ENCODE measurements around the gene SMG9.

SMG9 gene

DNA sequence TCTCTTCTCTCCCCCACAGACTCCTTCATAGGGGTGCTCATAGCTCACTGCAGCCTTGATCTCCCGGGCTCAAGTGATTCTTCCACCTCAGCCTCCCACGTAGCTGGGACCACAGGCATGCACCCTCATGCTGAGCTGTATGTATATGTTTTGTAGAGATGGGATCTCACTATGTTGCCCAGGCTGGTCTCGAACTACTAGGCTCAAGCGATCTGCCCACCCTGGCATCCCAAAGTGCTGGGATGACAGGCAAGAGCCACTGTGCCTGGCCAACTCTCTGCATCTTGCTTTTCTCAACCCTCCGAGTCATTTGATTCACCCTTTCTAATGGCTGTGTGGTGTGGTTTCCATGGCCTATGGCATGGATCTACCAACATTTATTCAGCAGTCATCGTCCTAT, 49.0 kb downstream of the SMG9 start:
- no peaks in the 10 kb centered on the region for H4K20me1 ChIP-seq (ENCODE audit: insufficient read depth, low read length)
- no peaks in the 10 kb centered on the region for H3K79me2 ChIP-seq (ENCODE audit: low read length)
- H3K4me2 ChIP-seq (ENCODE audit: low read depth, low read length) = no peak overlapping the region
- H3K9me2 ChIP-seq (replicated peaks; ENCODE audit: insufficient read depth, low read length) = no peaks in the 10 kb centered on the region
- H3K27me3 ChIP-seq (replicated peaks; ENCODE audit: insufficient read depth, low read length) = no peaks in the 10 kb centered on the region
- H3K9me3 ChIP-seq (replicated peaks; ENCODE audit: insufficient read depth, low read length) = no peaks in the 10 kb centered on the region
- H3K4me3 ChIP-seq (ENCODE audit: low read length) = no peak overlapping the region
- no peak for DNase-seq
- no peak overlapping the region for H3K9ac ChIP-seq (ENCODE audit: low read length)
- H2AFZ ChIP-seq (ENCODE audit: low read length) = no peak overlapping the region
- no peak overlapping the region for H3K27ac ChIP-seq (ENCODE audit: low read length)
- peaks cover 5% of the 10 kb centered on the region for H3F3A ChIP-seq (ENCODE audit: insufficient read depth, low read length)
- H3K4me1 ChIP-seq (ENCODE audit: low read length) = 0 out of 2 replicates have a peak, but pooled peaks cover 4% of the 10 kb centered on the region
- H3K36me3 ChIP-seq (replicated peaks; ENCODE audit: insufficient read depth, low read length) = no peaks in the 10 kb centered on the region
- TF ChIP-seq, protein P1, sequence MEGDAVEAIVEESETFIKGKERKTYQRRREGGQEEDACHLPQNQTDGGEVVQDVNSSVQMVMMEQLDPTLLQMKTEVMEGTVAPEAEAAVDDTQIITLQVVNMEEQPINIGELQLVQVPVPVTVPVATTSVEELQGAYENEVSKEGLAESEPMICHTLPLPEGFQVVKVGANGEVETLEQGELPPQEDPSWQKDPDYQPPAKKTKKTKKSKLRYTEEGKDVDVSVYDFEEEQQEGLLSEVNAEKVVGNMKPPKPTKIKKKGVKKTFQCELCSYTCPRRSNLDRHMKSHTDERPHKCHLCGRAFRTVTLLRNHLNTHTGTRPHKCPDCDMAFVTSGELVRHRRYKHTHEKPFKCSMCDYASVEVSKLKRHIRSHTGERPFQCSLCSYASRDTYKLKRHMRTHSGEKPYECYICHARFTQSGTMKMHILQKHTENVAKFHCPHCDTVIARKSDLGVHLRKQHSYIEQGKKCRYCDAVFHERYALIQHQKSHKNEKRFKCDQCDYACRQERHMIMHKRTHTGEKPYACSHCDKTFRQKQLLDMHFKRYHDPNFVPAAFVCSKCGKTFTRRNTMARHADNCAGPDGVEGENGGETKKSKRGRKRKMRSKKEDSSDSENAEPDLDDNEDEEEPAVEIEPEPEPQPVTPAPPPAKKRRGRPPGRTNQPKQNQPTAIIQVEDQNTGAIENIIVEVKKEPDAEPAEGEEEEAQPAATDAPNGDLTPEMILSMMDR (IDR thresholded peaks at IDR 0.05; ENCODE audit: low read length) = no peak
- no peak for TF ChIP-seq EZH2 (optimal IDR thresholded peaks at IDR 0.05; ENCODE audit: low read depth, low read length)
- TF ChIP-seq EZH2phosphoT487 (IDR thresholded peaks at IDR 0.05; ENCODE audit: low read length) = no peak

DNA sequence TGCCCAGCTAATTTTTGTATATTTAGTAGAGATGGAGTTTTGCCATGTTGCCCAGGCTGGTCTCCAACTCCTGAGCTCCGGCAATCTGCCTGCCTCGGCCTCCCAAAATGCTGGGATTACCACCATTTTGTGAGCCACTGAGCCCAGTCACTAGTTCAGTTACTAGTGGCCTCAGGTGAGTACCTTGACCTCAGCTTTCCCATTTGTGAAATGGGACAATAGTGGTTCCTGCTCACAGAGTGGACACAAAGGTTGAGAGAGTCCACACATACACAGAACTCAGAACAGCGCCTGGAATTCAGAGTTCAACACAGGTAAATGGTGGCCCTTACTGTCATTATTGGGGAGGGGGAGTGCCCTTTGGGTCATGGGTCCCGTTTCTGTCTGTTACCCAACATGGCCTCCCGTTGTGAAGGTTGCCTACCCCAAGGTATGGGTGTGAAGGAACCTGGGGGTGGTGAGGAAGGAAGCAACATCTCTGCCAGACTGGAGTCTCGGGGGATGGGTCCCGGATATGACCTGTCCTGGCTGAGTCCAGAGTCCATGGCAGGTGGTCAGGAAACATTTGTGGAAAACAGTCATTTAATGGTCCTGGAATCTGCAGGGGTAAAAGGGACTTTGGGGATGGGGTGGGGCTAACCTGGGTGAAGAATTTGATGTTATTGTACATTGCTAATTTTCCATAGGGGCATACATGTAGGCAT, 50.6 kb downstream of the SMG9 start:
- peaks cover 9% of the 10 kb centered on the region; the same call in 1 of the 2 replicates for H3K4me1 ChIP-seq (ENCODE audit: low read length)
- no peaks in the 10 kb centered on the region for H3K9me3 ChIP-seq (replicated peaks; ENCODE audit: insufficient read depth, low read length)
- peaks cover 14% of the 10 kb centered on the region for H3F3A ChIP-seq (ENCODE audit: insufficient read depth, low read length)
- no peaks in the 10 kb centered on the region for H4K20me1 ChIP-seq (ENCODE audit: insufficient read depth, low read length)
- no peaks in the 10 kb centered on the region for H3K36me3 ChIP-seq (replicated peaks; ENCODE audit: insufficient read depth, low read length)
- no peak for DNase-seq
- no peaks in the 10 kb centered on the region for H3K79me2 ChIP-seq (ENCODE audit: low read length)
- H3K27ac ChIP-seq (ENCODE audit: low read length) = no peak overlapping the region
- H3K9ac ChIP-seq (ENCODE audit: low read length) = no peak overlapping the region
- H3K4me2 ChIP-seq (ENCODE audit: low read depth, low read length) = no peak overlapping the region
- no peaks in the 10 kb centered on the region for H3K27me3 ChIP-seq (replicated peaks; ENCODE audit: insufficient read depth, low read length)
- TF ChIP-seq EZH2phosphoT487 (IDR thresholded peaks at IDR 0.05; ENCODE audit: low read length) = no peak
- TF ChIP-seq, protein P1 (IDR thresholded peaks at IDR 0.05; ENCODE audit: low read length) = no peak
- no peak for TF ChIP-seq EZH2 (optimal IDR thresholded peaks at IDR 0.05; ENCODE audit: low read depth, low read length)
- H3K4me3 ChIP-seq (ENCODE audit: low read length) = no peak overlapping the region
- H3K9me2 ChIP-seq (replicated peaks; ENCODE audit: insufficient read depth, low read length) = no peaks in the 10 kb centered on the region
- no peak overlapping the region for H2AFZ ChIP-seq (ENCODE audit: low read length)

DNA sequence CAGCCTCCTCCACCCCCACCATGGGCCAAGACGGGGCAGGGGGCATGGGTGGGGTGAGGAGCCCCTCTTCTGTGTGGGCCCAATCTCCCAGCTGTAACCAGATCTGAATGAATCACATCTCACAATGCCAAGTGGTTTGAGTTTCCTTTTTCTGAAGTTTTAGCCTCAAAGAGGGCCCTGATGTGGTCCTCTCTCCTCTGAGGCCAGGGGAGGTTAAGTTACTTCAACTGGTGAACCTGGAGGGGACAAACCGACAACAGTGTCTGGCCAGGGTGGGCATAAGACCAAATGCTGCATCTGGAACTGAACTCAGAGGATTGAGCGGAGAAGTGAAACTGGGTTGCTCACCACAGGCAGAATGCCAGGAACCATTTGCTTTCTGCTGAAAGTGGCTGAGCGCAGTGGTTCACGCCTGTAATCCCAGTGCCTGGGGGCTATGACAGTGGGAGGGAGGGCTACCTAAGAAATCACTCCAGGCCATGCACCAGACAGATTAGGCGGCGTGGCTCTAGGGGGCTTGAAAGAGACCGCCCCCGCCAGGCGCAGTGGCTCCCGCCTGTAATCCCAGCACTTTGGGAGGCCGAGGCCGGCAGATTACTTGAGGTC, 54.3 kb downstream of the SMG9 start:
- peak overlapping the region; percentile 67; the same call in 1 of the 2 replicates for H3K27ac ChIP-seq (ENCODE audit: low read length)
- peaks cover 14% of the 10 kb centered on the region for H3F3A ChIP-seq (ENCODE audit: insufficient read depth, low read length)

More for the DNA sequence above, 54.3 kb downstream of the SMG9 start:
- peak overlapping the region; percentile 69 for H3K4me3 ChIP-seq (ENCODE audit: low read length)
- peaks cover 9% of the 10 kb centered on the region; the same call in 1 of the 2 replicates for H3K4me1 ChIP-seq (ENCODE audit: low read length)
- peak overlapping the region; percentile 92; the same call in 1 of the 2 replicates for H3K4me2 ChIP-seq (ENCODE audit: low read depth, low read length)
- H4K20me1 ChIP-seq (ENCODE audit: insufficient read depth, low read length) = no peaks in the 10 kb centered on the region
- DNase-seq = peak; percentile 14
- no peaks in the 10 kb centered on the region for H3K9me2 ChIP-seq (replicated peaks; ENCODE audit: insufficient read depth, low read length)
- no peaks in the 10 kb centered on the region for H3K27me3 ChIP-seq (replicated peaks; ENCODE audit: insufficient read depth, low read length)
- H3K79me2 ChIP-seq (ENCODE audit: low read length) = no peaks in the 10 kb centered on the region
- no peak for TF ChIP-seq EZH2 (optimal IDR thresholded peaks at IDR 0.05; ENCODE audit: low read depth, low read length)
- TF ChIP-seq, protein P1 (IDR thresholded peaks at IDR 0.05; ENCODE audit: low read length) = no peak
- no peak for TF ChIP-seq EZH2phosphoT487 (IDR thresholded peaks at IDR 0.05; ENCODE audit: low read length)
- peak overlapping the region; percentile 96 for H2AFZ ChIP-seq (ENCODE audit: low read length)
- H3K36me3 ChIP-seq (replicated peaks; ENCODE audit: insufficient read depth, low read length) = no peaks in the 10 kb centered on the region
- H3K9ac ChIP-seq (ENCODE audit: low read length) = no peak overlapping the region; the same call in 1 of the 2 replicates
- no peaks in the 10 kb centered on the region for H3K9me3 ChIP-seq (replicated peaks; ENCODE audit: insufficient read depth, low read length)

All from MM.1S (cell line).